HG02798 (cell line): ENCODE measurements around the gene SEMA3G.

ENCODE experiments used
- ATAC-seq: cut with Tn5 transposase; IDR thresholded peaks from one replicate; pipeline ENCODE4 v1.9.1; 2021; ENCODE audit warnings: mild to moderate bottlenecking; ENCODE audit not compliant: unreplicated experiment, poor library complexity

The SEMA3G gene

DNA sequence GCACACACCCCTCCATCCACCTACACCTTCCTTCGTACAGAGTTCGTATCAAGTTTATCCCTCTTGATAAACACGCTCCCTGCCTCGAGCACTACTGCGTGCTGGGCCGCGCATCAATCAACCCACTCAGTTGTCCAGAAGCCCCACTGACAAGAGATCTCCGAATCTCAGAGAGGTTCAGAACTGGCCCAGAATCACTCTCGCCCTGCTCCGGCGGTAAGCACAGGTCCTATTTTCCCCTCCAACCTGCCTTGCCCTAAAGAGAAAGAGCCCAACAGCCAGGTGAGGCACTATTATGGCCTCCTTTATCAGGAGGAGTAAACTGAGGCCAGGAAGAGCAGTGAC lies 10.0 kb upstream of the SEMA3G start:
- no peak for ATAC-seq

DNA sequence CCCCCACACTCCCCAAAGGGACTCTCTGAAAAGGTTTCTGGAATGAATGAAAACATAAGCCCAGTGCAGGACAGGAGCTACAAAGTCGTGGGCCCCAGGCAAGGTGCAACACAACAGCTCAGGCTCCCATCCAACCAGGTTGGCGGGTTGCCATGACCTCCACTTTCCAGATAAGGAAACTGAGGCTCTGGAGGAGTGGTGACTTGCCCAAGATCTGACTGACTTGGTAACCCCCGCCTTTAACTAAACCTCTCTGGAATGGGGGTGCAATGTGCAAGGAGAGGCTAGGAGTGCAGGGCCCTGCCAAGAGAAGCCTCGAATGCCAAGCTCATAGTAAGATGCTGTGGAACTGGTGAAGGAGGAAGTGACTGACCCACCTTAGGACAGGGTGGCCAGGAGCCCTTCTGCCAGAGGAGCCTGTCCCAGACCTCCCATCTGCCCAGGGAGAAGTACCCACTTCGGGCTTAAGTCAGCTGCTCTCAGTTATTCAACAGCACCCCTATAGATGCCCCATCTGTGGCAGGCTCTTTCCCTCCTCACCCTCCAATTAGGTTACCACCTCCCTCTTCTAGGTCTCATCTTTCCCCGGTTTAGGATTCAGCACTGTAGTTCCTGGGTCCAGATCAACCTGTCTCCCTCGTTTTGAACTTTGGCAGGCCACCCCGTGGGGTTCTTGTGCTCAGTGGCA lies 9.5 kb upstream of the SEMA3G start:
- no peak for ATAC-seq

GRCh38 chr3:52453496-52454249 lies 8.8 kb upstream of the SEMA3G start, which contains the start of gene TNNC1:
TNNC1 (minus strand) TSS chr3:52454041; CDS start chr3:52454015, 26 bp downstream.
- no peak for ATAC-seq

DNA sequence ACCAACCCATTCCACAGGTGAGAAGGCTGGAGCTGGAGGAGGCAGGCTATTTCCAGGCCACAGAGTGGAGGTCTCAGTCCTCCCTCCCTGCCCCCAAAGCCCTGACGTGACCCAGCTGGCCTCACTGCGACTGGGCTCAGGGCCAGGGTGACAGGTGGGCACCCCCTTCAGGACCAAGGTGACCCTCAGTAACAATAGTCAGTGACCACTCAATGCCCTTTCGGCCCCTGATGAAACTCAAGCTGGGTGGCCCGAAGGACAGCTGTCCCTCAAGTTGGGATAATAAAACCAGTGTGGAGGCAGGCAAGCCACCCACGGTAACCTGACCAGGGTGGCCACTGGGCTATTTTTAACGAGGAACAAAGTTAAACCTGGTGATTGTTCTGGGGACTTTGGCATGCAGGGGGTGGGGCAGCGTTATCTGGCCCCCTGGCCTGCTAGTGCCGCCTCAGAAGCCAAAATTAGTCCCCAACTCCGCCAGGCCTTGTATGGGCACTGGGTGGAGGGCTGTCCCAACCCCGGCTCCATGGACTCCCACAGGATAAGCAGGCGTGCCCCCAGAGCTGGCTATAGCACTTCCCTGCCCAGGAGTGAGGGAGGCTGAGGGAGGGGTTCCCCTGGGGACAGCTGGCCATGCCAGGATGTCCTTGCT lies 7.8 kb upstream of the SEMA3G start:
- ATAC-seq, result no peak

DNA sequence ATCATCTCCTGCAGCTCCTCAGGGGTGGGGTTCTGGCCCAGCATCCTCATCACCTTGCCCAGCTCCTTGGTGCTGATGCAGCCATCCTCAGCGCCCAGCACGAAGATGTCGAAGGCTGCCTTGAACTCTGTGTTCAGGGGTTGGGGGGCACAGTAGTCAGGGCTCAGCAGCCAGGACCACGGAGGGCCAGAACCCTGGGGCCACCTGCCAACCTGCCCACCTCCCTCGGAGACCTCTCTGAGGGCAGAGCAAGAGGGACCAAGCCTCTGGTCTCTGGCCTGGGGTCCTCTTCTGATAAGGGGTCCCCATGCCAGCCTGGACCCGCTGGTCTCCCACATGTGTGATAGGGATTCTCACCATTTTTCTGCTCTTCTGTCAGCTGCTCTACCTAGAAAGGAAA lies 7.2 kb upstream of the SEMA3G start:
- ATAC-seq, result no peak

DNA sequence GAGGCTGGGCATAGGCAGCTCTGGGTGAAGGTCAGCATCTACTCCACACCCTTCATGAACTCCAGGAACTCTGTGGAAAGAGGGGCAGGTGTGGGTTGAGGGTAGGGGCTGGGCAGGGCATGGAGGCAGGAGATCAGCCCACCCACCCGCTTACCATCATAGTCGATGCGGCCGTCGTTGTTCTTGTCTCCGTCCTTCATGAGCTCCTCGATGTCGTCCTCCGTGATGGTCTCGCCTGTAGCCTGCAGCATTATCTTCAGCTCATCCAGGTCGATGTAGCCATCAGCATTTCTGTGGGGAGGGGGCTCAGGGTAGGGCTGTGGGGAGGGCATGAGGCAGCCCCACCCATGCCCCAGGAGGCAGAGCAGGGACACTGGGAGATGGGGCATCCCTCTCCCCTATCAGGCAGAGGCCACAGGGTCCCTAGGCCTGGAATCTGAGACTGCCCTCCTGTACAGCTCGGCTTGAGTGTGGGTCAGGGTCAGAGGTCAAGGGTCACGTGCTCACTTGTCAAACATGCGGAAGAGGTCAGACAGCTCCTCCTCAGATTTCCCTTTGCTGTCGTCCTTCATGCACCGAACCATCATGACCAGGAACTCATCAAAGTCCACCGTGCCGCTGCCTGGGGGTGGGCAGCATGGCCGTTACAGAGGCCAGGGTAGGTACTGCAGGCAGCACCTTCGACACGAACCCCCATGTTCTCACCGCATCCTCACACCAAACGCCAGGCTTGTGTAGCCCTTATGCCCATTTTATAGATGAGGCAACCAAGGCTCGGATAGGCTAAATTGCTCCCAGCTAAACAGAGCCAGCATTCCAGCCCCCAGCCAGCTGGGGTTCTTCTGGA lies 6.6 kb upstream of the SEMA3G start:
- no peak for ATAC-seq

- ATAC-seq, result no peak
Observed at GRCh38 chr3:52450489-52451236, 5.8 kb upstream of the SEMA3G start.

- ATAC-seq, result no peak
Observed at GRCh38 chr3:52447512-52448355, 2.8 kb upstream of the SEMA3G start.

- peak; percentile 34 for ATAC-seq
Observed at GRCh38 chr3:52446631-52447511, 2.0 kb upstream of the SEMA3G start.

GRCh38 chr3:52446042-52446441 lies 1.1 kb upstream of the SEMA3G start:
- no peak for ATAC-seq

- ATAC-seq, result no peak
Observed at GRCh38 chr3:52443791-52444687, 864 bp downstream of the SEMA3G start.

GRCh38 chr3:52443268-52443610 lies 1.7 kb downstream of the SEMA3G start:
- no peak for ATAC-seq

GRCh38 chr3:52442409-52443267 lies 2.3 kb downstream of the SEMA3G start:
- ATAC-seq, result no peak

- no peak for ATAC-seq
Observed at GRCh38 chr3:52441772-52442332, 3.1 kb downstream of the SEMA3G start.

- no peak for ATAC-seq
Observed at GRCh38 chr3:52441091-52441771, 3.7 kb downstream of the SEMA3G start.
